IPS-18c (cell line): ENCODE results near the gene GATA3.

Source experiments
- H3K4me3 ChIP-seq: 2 replicates; pipeline ENCODE4 v1.7.0; 2013; ENCODE audit warnings: low read depth, mild to moderate bottlenecking, low read length, moderate library complexity; ENCODE audit not compliant: insufficient read depth
- H3K9me3 ChIP-seq: one replicate; pipeline ENCODE4 v1.6.1; 2013; ENCODE audit warnings: mild to moderate bottlenecking, low read length, moderate library complexity; ENCODE audit not compliant: control insufficient read depth, insufficient read depth

The GATA3 gene

GRCh38 chr10:8047452-8048280 is 6.8 kb upstream of the GATA3 start:
- Histone ChIP-seq H3K4me3 (peak overlapping the region; percentile 24; the same call in 1 of the 2 replicates), H3K9me3 (no peaks in the 10 kb centered on the region)

- H3K9me3 ChIP-seq, result no peaks in the 10 kb centered on the region
These were observed 6.0 kb upstream of the GATA3 start for GRCh38 chr10:8048281-8049008.

GRCh38 chr10:8049045-8049864 is 5.2 kb upstream of the GATA3 start:
- peak overlapping the region; percentile 47; the same call in 1 of the 2 replicates for H3K4me3 ChIP-seq
- no peaks in the 10 kb centered on the region for H3K9me3 ChIP-seq

More at GRCh38 chr10:8048281-8049008, 6.0 kb upstream of the GATA3 start:
- no peak overlapping the region for H3K4me3 ChIP-seq

GRCh38 chr10:8049865-8050555 is 4.5 kb upstream of the GATA3 start:
- H3K9me3 ChIP-seq, result no peaks in the 10 kb centered on the region
- peak overlapping the region; percentile 47; the same call in 1 of the 2 replicates for H3K4me3 ChIP-seq

GRCh38 chr10:8050556-8051108 is 3.9 kb upstream of the GATA3 start:
- Histone ChIP-seq H3K9me3 (no peaks in the 10 kb centered on the region), H3K4me3 (peak overlapping the region; percentile 47; the same call in 1 of the 2 replicates)

- peak overlapping the region; percentile 28; the same call in 1 of the 2 replicates for H3K4me3 ChIP-seq
- no peaks in the 10 kb centered on the region for H3K9me3 ChIP-seq
These were observed 3.2 kb upstream of the GATA3 start for GRCh38 chr10:8051109-8051821.

GRCh38 chr10:8051851-8052257 is 2.6 kb upstream of the GATA3 start:
- H3K9me3 ChIP-seq, result no peaks in the 10 kb centered on the region
- peak overlapping the region; percentile 28; the same call in 1 of the 2 replicates for H3K4me3 ChIP-seq

- Histone ChIP-seq H3K4me3 (peak overlapping the region; percentile 28; the same call in 1 of the 2 replicates), H3K9me3 (no peaks in the 10 kb centered on the region)
These were observed 2.0 kb upstream of the GATA3 start for GRCh38 chr10:8052341-8052955.

- peak overlapping the region; percentile 24; the same call in 1 of the 2 replicates for H3K4me3 ChIP-seq
- H3K9me3 ChIP-seq, result no peaks in the 10 kb centered on the region
These were observed 1.5 kb upstream of the GATA3 start for GRCh38 chr10:8052956-8053445.

- Histone ChIP-seq H3K4me3 (peak overlapping the region; percentile 60), H3K9me3 (no peaks in the 10 kb centered on the region)
These were observed 843 bp upstream of the GATA3 start for GRCh38 chr10:8053446-8054243.

GRCh38 chr10:8054244-8054493 is 319 bp upstream of the GATA3 start:
- Histone ChIP-seq H3K4me3 (peak overlapping the region; percentile 60), H3K9me3 (no peaks in the 10 kb centered on the region)

GRCh38 chr10:8055420-8056349 is 1.2 kb downstream of the GATA3 start:
- Histone ChIP-seq H3K4me3 (peak overlapping the region; percentile 46), H3K9me3 (no peaks in the 10 kb centered on the region)

GRCh38 chr10:8056378-8056777 is 1.9 kb downstream of the GATA3 start:
- Histone ChIP-seq H3K4me3 (peak overlapping the region; percentile 46; the same call in 1 of the 2 replicates), H3K9me3 (no peaks in the 10 kb centered on the region)

GRCh38 chr10:8056871-8057331 is 2.4 kb downstream of the GATA3 start:
- H3K4me3 ChIP-seq, result no peak overlapping the region; the same call in 1 of the 2 replicates
- no peaks in the 10 kb centered on the region for H3K9me3 ChIP-seq
